Sigmoid colon (tissue), 4 donors: Measurements from ENCODE around the gene ADIPOR1.
"Not testable (repeated sequence)": the region's sequence is repeated elsewhere in the genome, so short reads cannot be mapped to it uniquely, and the experiment has no call there.

ENCODE experiments used
- CTCF ChIP-seq, 4 experiments: fragments of 450-650 bp in 3 of 4; fragments of 200-600 bp in 1 of 4; IDR thresholded peaks; one replicate each; pipeline ENCODE4 v1.5.1; 2016 to 2019; ENCODE audit warnings: antibody characterized with exemption in 4 of 4, mild to moderate bottlenecking in 3 of 4, moderate library complexity in 2 of 4
- EP300 ChIP-seq, 4 donors: sonication (generic); formaldehyde crosslinking; IDR thresholded peaks; one replicate each; pipeline ENCODE4 v1.6.1; 2017; ENCODE audit warnings: antibody characterized with exemption in 4 of 4

- not testable (repeated sequence) for TF ChIP-seq EP300, CTCF (IDR thresholded peaks at IDR 0.05)
Measured at GRCh38 chr1:202986120-202986519, 28.0 kb upstream of the ADIPOR1 start.
